HUDEP-2 (cell line): ENCODE data around the gene R3HDM1.
"Not testable (repeated sequence)": the region's sequence is repeated elsewhere in the genome, so short reads cannot be mapped to it uniquely, and the experiment has no call there.

Source experiments
- DNase-seq, 76 experiments: peaks; one replicate each; lab custom pipeline; 2025; ENCODE audit not compliant: unreplicated experiment in 76 of 76; lab: John Stamatoyannopoulos, UW

R3HDM1 gene

DNA sequence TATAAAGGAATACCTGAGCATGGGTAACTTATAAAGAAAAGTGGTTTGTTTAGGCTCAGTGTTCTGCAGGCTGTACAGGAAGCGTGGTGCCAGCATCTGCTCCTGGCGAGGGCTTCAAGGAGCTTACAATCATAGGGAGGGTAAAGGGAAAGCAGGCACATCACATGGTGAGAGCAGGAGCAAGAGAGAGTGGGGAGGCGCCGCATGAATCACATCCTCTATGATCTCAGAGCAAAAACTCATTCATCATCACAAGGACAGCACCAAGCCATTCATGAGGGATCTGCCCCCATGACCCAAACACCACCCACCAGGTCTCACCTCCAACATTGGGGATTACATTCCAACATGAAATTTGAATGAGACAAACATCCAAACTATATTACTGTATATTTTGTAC, 32.5 kb downstream of the R3HDM1 start:
- no peak for DNase-seq

DNA sequence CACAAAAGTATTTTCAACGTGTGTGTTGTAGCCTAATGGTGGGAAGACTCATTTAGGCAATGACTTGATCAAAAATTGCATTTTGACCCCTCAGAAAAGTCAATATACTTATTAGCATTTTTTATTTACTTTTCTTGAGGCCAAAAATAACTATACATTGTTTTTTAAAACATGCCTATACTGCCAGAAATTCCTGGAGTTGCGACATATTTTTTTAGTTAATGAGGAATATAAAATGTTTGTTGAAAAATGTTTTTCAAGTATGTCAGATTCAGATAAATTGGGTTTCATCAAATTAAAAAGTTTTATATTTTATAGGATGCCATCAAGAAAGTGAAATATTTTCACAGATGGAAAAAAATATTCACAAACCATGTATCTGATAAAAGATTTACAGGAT, 39.6 kb downstream of the R3HDM1 start:
- no peak for DNase-seq

DNA sequence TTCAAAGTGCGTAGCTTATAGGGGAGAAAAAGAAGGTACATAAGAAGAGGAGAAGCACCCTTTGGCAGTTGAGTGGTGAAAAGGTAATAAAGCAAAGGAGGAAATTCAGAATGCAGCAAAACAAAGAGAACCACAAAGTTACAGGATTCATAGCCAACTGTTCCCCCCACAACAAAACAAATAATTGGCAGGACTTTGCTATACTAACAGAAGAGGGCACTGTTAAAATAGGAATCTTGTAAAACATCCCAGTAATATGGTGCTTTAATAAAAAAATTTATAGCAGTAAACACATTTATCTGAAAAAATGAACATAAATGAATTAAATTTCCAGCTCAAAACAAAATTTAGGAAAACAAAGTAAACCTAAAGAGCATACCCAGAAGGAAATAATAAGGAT, 42.3 kb downstream of the R3HDM1 start:
- DNase-seq, result no peak

DNA sequence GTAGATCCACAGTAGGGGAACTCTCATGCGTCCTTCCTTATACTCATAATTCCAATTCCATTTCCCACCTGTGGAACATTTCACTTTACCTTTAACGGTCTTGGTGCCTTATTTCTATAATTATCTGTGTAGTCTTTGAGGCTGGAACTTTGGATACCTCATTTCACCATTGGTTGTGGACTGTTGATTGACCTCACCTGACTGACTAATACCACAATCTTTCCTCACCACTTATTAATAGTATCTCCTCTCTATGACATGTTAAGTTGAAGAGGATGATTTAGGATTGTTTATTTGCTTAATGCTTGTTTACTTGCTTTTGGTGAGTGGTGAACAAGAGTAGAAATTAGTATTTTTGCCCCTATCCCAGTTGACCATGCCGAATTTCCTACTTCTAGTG, 50.0 kb downstream of the R3HDM1 start:
- DNase-seq, result no peak

DNA sequence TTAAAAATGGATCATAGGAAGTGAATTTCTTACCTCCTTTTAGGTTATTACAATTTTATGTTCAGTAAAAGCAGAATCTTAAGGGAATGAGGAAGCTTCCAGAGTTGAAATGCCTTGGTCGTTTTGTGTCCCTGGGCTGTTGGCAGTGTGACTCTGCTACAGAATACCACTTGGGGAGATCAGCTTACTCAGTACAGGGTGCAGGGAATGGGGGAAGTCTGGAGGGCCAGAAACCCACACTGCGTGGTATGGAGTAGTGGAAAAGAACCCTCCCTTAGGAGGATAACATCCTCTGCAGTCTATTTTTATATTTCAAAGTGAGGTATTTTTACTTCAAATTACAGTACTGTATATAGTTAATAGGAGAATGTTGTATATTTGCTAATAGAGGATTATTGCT, 51.1 kb downstream of the R3HDM1 start:
- DNase-seq, result no peak

DNA sequence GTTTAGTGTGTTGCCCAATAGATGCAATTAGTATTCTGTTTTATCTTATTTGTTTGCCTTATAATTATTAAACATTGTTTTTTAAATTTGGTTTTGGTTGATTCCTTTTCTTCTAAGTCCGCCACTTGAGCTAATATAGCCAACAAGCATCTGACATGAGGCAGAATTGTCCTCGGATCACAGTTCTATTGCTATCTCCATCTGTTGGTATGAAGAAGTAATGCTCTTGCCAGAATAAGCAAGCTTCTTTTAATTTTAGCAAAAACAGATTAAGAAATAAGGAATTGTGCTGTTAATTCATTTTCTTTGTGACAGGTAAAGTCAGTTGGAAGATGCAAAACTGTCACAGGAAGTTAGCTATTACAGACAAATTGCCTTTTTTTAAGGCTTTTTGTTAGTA, 54.3 kb downstream of the R3HDM1 start:
- no peak for DNase-seq

DNA sequence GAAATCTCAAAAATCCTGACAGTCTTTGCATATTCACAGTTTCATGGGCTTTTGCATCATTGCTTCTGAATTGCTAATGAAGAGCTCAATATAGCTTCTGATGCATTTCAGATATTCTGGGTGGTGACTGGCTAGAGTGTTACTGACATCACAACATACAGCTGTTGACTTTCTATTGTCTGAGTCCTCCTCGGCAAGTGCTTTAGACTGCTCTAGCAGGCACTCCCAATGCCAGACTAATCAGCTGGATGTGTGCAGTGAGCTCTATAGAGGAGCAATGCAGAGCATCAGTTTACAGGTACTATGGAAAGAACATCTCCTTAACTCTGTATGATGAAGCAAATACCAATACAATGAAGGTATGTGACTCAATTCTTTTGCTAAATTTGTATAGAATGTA, 54.9 kb downstream of the R3HDM1 start:
- no peak for DNase-seq

DNA sequence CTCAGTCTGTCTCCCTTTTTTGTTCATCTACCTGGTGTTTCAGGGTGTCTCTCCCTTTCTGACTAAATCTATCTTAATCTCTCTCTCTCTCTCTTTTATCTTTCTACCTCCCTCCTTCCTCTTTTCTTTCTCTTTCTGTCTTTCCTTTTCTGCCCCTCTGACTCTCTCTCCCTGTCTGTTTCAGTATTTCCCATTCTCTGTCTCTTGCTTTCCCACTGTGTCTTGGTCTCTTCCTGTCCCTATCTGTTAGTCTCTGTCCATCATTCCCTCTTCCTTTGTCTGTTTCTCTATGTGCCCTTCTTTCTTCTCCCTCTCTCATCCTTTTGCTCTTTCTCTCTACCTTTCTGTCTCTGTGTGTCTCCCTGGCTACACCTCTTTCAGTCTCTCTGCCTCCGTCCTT, 56.7 kb downstream of the R3HDM1 start:
- no peak for DNase-seq

DNA sequence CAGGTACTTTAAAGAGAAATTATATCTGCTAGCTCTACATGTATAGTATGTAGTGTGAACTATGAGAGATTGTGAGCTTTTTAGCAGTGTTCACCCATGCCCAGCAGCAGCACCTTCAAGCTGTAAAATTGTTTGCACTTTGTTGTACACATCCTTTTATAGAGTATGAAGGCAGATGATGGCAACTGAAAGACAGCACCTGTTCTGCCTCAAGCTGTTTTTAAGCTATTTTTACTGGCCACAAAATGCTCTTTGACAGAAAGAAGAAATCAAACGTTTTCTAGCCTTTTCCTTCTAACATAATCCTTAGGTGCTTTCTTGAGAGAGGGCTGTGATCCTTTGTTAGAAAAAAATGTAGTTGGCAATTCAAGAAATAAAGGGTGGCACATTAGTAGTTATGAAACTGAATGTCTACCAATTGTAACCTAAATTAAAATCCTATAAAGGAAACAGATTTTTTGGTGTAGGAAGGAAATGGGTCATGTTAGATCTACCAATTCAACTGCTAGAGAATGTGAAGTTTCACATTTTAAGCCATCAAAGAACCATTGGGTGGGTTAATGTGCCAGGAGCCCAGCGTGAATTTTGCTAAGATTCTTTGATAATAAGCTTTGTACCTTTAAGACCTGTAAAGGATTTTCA, 59.5 kb downstream of the R3HDM1 start:
- DNase-seq, result no peak

DNA sequence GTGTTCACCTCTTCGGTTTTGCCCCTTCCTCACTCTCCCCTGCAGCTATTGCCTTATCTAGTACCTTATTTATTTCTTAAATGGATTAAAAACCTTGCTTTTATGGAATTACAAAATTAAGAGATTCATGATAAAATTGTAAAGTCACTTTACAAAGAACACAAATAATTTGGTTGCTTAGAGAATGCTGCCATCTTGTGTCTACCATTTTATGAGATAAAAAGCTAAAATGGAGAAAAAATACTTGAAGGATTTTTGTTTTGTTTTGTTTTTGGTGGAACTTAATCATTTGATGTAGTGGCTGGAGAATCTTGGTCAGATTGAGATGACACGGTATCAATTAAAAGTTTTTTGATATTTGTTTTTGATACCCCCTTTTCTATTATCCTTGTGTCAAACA, 69.6 kb downstream of the R3HDM1 start:
- DNase-seq, result no peak

DNA sequence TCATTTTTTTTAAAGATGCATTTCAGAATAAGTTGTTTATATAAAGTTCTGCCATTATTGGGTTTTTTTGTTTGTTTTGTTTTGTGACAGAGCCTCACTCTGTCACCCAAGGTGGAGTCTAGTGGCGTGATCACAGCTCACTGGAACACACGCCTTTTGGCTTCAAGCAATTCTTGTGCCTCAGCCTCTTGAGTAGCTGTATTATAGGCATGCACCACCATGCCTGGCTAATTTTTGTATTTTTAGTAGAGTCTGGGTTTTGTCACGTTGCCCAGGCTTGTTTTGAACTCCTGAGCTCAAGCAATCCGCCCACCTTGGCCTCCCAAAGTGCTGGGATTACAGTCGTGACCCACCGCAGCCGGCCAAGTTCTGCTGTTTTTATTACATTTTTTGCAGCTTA, 72.3 kb downstream of the R3HDM1 start:
- DNase-seq, result no peak

DNA sequence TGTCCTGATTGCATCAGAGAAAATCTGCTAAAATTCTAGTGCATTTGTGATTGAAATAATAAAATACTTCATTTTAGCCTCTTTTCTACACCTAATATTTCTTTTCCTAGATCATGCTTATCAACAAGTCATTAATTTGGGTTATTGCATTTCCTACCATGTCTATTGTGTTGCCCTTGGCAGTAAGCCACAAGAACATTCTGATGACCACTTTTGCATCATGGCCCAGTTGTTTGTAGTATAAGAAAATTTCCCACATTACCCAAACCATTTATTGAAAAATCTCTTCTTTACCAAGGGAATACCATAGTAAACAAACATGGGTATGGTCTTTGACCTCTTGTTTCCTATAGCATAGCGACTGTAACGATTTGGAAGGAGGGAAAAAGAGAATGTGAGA, 76.3 kb downstream of the R3HDM1 start:
- no peak for DNase-seq

DNA sequence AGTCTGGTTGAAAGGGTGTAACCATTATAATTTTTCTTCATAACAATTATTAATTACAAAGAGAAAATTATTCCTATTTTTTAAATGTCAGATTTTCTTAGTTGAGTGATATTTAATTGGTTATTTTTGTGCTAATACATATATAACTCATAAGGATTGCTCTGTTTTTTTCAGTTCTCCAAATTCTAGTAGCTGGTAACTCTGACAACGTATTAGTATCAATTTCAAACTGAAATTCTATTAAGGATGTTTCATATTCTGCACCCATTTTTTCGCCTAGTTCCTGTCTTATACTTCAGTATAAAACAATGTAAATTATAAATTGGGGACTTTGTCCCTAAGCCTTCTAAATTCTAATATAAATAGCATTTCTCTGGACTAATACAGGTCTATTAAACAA, 81.0 kb downstream of the R3HDM1 start:
- no peak for DNase-seq

DNA sequence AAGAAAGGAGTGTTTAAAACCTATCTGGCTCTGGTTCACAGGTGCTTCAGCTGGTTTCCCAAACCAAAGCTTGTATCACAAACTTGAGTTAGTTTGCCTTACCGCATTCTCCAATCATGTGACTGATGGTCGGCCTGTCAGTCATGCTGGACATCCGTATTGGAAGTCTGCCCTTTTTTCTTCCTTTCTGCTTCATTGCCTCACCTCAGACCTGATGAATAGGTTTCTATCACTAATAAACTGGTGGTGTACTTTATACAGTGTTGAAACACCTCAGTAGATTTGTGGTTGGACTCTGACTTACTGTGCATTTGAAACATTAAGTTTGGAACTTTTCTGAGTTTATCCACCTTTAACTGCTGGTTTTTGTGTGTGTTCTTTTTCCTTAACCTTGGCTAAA, 84.1 kb downstream of the R3HDM1 start:
- no peak for DNase-seq

DNA sequence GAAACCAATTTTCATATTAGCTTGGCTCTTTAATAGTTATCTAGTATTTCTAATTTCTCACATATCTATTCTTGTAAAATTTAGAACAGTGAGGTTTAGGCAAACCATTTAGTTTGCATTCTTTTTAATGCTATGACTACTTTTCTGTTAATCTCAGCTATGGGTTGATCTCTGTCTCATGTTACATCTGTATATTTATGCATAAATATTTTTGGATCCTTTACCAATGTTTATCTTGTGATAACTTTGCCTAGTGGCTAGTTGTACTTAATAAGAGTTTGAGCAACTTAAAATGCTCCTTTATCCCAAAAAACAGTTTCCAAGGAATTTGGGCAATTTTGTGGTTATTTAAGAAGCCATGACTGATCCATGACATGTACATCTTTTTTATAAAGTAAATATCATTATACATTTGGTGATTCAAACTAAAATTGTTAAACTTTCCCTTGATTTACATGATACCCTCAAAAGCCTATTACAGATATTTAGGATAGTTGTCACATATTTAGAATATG, 86.3 kb downstream of the R3HDM1 start:
- no peak for DNase-seq

DNA sequence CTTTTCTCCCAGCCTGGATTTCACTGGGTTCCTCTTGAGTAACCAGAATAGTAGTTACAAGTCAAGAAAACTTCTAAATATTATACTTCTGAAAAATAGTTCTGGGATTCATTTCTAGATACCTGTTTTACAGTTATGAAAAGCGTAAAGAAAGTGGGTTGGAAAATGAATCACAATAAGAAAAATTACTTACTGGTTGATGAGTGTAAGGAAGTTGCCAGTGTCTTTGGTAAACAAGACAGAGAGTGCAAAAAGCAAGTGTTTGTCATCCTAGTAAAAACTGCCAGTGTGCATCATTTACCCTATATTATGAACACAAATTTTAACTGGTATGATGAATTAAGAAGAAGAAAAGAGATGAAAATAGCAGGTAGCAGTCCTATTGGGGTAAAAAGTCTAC, 88.9 kb downstream of the R3HDM1 start:
- no peak for DNase-seq

DNA sequence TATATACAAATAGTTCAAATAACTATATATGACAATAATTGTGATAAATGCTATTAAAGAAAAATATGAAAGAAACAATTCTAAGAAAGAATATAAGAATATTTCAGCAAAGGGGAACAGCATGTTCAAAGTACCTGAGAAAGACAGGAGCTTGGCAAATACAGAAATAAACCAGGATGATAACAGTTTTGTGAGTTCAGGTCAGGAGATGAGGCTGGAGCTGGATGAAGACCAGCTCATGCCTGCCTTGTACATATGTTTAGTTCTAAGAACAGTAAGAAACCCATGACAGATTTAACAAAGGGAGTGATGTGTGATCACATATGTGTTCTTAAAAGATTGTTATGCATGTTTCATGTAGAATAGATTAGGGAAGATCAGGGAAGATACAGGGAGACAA, 98.2 kb downstream of the R3HDM1 start:
- DNase-seq, result no peak

DNA sequence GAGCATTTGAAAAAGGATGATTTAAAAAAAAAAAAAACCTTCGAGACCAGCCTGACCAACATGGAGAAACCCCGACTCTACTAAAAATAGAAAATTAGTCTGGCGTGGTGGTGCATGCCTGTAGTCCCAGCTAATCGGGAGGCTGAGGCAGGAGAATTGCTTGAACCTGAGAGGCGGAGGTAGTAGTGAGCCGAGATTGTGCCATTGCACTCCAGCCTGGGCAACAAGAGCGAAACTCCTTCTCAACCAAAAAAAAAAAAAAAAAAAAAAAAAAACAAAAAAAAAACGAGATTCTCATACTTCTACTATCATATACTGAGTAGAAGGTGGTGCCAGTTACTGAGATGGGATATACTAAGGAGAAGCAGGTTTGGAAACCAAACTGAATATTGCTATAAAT, 98.8 kb downstream of the R3HDM1 start:
- not testable (repeated sequence) for DNase-seq

DNA sequence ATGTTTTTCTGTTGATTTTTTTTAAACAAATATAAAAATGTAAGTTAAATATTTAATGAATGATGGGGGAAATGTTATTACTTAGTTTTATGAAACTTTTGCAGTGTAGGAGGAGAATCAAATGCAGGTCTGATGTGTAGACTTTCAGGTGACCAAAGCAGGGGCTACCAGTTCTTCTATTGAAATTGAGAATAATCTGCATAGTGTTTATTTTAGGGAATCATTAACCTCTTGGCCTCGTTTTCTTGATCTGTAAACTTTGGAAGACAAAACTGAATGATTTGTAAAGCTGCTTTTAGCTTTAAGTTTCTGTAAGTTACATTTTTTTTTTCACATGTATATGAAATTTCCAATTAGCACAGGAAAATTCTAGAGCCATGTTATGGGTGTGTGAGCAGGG, 99.2 kb downstream of the R3HDM1 start:
- no peak for DNase-seq

DNA sequence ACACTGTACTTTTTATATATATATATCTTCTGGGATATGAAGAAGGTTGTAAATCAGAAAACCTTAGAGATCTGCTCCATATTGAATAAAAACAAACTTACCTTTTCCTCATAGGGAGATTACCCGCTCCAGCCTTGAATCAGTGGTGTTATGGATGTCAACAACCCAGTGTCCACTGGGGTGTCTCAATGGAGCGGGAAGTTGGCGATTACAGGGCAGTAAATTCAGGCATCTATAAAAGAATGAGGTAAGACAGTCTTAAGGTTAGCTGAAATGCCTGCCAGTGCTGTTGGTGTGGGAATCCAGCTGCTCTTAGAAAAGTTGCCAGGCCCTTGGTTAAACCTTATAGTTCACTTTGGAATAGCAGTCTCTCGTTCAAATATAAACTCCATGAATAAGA, 102.3 kb downstream of the R3HDM1 start:
- DNase-seq, result no peak

DNA sequence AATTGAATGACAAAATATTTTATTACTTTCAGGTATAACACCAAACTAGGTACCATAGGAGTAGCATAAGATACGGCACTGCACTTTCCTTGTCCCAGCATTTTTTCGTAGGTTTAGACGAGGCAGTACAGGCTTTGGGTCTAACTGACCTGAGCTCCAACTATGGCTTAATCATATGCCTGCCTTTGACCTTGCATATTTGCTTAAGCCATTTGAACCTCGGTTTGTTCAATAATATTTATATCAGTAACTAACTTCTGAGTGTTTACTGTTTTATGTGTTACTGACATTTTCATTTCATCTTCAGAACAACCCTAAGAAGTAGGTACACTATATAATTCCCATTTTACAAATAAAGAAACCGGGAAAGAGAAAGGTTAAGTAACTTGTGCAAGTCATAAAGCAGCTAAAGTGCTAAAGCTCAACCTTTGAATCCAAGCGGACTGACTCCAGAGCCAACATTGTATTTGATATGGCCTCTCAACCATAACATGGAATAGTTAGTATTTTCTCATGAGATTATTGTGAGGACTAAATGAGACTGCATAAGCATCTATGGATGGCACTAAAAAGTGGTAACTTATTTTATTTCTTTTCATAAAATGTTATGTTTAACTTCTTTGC, 104.0 kb downstream of the R3HDM1 start:
- no peak for DNase-seq

DNA sequence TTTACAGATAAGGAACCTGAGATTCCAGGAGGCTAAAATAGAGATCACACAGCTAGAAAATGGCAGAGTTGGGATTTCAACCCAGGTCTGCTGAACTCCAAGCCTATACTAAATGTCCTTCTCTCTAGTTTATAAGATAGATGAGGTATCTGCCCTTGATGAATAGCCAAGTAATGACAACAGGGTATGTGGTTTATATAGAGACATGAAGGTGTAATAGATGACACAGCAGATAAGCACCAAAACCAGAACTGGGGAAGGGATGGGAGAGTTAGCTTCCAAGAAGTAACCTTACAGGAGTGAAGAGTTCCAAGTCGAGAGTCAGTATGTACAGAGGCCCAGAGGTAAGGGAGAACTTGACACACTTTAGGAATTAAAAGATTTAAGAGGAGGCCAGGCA, 105.7 kb downstream of the R3HDM1 start:
- no peak for DNase-seq
